NCI-H82 treated with DMSO at 0.1 percent for 48 hours (cell line): ENCODE data around the gene TASP1.
"Not testable (repeated sequence)": the region's sequence is repeated elsewhere in the genome, so short reads cannot be mapped to it uniquely, and the experiment has no call there.

ENCODE experiments used
- DNase-seq: peaks from one replicate; lab custom pipeline; 2025; ENCODE audit not compliant: unreplicated experiment; lab: John Stamatoyannopoulos, UW

Gene TASP1

GRCh38 chr20:13403453-13403852, 235.3 kb downstream of the TASP1 start:
- DNase-seq = no peak

GRCh38 chr20:13402986-13403385, 235.7 kb downstream of the TASP1 start:
- DNase-seq = no peak

- DNase-seq = no peak
Measured at GRCh38 chr20:13402171-13402760, 236.5 kb downstream of the TASP1 start.

GRCh38 chr20:13401596-13401995, 237.1 kb downstream of the TASP1 start:
- no peak for DNase-seq

GRCh38 chr20:13400453-13400852, 238.3 kb downstream of the TASP1 start:
- DNase-seq = no peak

GRCh38 chr20:13397300-13397724, 241.4 kb downstream of the TASP1 start:
- DNase-seq = no peak

- no peak for DNase-seq
Measured at GRCh38 chr20:13396826-13397225, 241.9 kb downstream of the TASP1 start.

- DNase-seq = no peak
Measured at GRCh38 chr20:13396022-13396421, 242.7 kb downstream of the TASP1 start.

GRCh38 chr20:13395232-13395631, 243.5 kb downstream of the TASP1 start:
- DNase-seq = no peak

- DNase-seq = no peak
Measured at GRCh38 chr20:13392391-13392790, 246.3 kb downstream of the TASP1 start.

GRCh38 chr20:13389115-13389514, 249.6 kb downstream of the TASP1 start:
- no peak for DNase-seq

- DNase-seq = no peak
Measured at GRCh38 chr20:13384132-13384531, 254.6 kb downstream of the TASP1 start.

GRCh38 chr20:13382786-13383185, 255.9 kb downstream of the TASP1 start:
- DNase-seq = no peak

- DNase-seq = not testable (repeated sequence)
Measured at GRCh38 chr20:13380497-13381229, 258.1 kb downstream of the TASP1 start.

GRCh38 chr20:13373400-13373799, 265.3 kb downstream of the TASP1 start:
- no peak for DNase-seq

- DNase-seq = no peak
Measured at GRCh38 chr20:13364278-13365170, 274.2 kb downstream of the TASP1 start.

- DNase-seq = no peak
Measured at GRCh38 chr20:13363473-13363872, 275.3 kb downstream of the TASP1 start.

- not testable (repeated sequence) for DNase-seq
Measured at GRCh38 chr20:13362165-13362564, 276.6 kb downstream of the TASP1 start.

GRCh38 chr20:13358936-13359335, 279.8 kb downstream of the TASP1 start:
- DNase-seq = not testable (repeated sequence)

- DNase-seq = not testable (repeated sequence)
Measured at GRCh38 chr20:13357782-13358181, 280.9 kb downstream of the TASP1 start.

- no peak for DNase-seq
Measured at GRCh38 chr20:13356591-13356990, 282.1 kb downstream of the TASP1 start.
